GM19025 (cell line): ENCODE data around the gene KASH5.

Experiments
- ATAC-seq: cut with Tn5 transposase; IDR thresholded peaks from one replicate; pipeline ENCODE4 v1.9.1; 2021; ENCODE audit warnings: mild to moderate bottlenecking, low read depth, moderate library complexity; ENCODE audit not compliant: unreplicated experiment

KASH5 gene

GRCh38 chr19:49420227-49420626 is 32.2 kb downstream of the KASH5 start:
- no peak for ATAC-seq

DNA sequence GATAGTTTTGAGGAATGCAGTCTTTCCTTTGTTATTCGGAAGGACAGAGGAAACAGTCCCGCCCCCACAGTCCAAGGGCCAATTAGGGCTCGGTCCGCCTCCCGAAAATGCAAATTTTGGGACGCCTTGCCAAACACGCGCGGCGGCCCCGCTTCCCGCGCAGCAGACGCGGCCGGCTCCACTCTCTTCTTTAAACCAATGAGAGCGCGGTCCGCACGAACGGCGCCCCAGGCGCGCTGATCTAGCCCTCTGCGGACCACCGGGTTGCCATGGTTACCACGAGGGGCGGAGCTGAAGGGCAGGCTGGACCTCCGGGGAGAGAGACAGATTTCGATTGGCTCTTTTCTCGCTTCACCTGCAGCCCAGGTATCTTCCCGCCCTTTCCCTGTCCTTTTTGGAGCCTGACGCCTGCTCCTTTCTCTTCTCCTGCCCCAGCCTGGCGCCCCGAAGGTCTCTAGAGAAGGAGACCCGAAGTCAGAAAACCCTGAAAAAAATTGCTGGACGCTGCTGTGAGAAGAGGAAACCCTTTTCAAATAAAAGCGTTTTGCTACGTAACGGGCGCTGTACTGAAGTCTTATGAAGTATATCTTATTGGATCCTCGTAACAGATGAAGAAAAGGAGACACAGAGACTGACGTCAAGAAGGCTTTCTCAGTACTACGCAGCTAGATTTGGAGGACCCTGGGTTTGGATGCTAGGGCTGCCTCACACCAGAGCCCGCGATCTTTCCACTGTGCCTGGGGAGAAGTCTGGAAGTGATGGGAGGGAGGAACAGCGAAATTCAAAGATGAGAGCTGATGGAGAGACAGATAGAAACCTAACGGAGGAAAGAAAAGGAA is 33.2 kb downstream of the KASH5 start:
- ATAC-seq = no peak

GRCh38 chr19:49421878-49422202 is 33.8 kb downstream of the KASH5 start:
- ATAC-seq = no peak

DNA sequence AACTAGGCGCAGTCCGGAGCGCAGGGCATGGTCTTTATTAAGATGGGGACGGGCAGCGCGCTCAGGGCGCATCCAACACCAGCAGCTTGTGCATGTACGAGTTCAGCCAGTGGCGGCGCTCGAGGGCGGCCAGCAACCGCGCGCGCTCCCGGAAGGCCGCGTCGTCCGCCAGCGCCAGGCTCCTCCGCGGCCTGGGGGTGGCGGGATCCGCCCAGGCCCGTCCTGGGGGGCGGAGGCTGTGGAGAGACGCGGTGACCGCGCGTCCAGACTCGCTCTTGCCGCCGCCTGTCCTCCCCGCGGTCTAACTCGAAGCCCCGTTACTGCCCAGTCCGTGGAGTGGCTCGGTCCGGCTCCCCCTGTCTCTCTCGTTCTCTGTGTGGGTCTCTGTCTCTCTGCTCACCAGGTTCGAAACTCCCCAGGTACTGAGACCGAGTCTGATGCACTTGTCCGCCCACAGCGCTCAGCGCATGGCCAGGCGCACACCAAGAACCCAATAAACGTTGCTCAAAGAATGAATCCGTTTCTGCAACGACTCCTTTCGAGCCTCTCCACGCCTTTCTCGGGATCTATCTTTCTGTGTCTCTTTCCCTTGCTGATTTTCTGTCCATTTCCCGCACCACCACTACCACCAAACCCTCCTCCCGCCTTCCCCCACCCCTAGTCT is 34.5 kb downstream of the KASH5 start:
- ATAC-seq = no peak

GRCh38 chr19:49423071-49423984 is 35.3 kb downstream of the KASH5 start, which contains the start of gene PTH2:
TSS of gene PTH2 (minus strand) at chr19:49423441. CDS start at chr19:49423339, 102 bp downstream.
- no peak for ATAC-seq

DNA sequence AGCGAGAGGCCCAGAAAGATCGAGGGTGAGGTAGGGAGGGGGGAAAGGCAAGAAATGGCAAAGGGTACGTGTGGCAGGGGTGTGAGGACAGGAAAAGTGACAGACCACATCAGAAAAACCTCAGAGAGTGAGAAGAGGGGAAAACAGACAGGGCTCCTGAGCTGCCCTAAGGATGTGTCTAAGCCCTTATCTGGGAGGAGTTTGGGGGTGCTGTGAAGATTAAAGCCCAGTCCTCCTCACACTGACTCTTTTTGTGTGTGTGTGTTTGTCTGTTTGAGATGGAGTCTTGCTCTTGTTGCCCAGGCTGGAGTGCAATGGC is 35.9 kb downstream of the KASH5 start:
- ATAC-seq = no peak

DNA sequence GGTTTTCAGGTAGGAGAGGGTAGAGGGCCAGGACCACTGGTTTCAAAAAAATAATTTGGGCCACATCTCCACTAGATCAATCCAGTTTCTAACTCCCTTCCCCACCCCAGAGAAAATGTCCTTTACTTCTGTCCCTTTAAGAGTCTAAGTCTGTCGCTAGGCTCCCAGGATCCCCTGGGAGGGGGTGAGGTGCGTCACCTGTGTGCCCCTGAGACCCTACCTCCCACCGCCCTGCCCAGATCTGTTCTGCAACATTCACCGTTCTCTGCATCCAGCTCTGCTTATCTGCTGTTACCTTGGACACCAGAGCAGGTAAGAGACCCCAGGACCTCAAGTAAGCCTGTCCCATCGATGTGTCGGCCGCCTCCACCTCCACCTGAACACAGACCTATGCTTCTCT is 37.1 kb downstream of the KASH5 start, which contains the start of gene GFY:
GFY (plus strand) TSS at position 211 of the 400 bp plus-strand sequence. CDS start 1,043 bp downstream, outside the sequence.
- no peak for ATAC-seq

GRCh38 chr19:49425922-49426592 is 38.0 kb downstream of the KASH5 start:
- no peak for ATAC-seq

GRCh38 chr19:49427339-49427738 is 39.3 kb downstream of the KASH5 start:
- ATAC-seq = no peak

GRCh38 chr19:49427855-49428546 is 40.0 kb downstream of the KASH5 start:
- no peak for ATAC-seq

GRCh38 chr19:49428547-49429451 is 40.8 kb downstream of the KASH5 start:
- ATAC-seq = no peak

- no peak for ATAC-seq
Measured at GRCh38 chr19:49430172-49430677, 42.2 kb downstream of the KASH5 start.

DNA sequence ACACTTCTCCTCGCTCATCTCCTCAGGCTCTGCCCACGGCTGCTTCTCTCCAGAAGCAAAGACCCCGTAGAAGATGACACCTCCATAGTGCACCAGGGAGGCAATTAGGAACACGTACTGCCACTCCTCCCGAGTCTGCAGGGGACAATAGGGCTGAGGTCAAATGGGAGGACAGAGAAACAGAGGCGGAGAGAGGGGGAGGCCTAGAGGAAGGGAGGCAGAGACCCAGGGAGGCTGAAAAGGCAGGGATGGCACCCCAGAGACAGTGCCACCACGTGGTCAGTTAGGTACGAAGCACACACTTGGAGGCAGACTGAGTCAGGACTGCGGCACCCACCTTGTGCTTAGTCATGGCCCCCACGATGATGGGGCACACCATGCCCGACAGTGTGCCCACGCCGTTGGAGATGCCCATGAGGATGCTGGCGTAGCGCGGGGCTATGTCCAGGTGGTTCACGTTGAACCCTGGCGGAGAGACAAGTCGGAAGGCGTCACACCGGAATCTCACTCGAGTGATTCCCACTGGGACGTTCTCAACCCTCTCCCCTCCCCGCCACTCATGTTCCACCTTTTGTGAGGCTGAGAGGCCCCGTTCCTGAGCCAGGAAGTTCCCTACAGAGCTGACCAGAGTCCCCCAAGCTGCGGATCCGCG is 42.8 kb downstream of the KASH5 start:
- ATAC-seq = no peak

DNA sequence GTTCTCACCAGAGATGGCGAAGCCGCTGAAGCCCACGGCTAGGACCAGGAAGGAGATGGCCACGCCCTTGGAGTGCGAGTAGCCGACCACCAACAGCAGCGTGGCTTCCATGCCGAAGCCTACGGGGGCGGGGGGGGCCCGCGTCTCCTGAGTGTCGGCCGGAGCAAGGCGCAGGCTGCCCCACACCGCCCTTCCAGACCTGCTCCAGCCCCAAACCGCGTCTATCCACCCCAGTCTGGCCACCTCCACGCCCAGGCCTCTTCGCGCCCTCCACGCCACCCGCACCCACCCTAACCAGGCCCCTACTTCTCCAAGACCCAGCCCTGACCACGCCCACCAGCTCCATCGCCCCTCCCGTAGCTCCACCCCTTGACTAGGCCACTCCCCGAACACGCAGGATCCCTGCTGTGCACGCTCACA is 43.3 kb downstream of the KASH5 start:
- no peak for ATAC-seq

- ATAC-seq = no peak
Measured at GRCh38 chr19:49432141-49433073, 44.4 kb downstream of the KASH5 start.

DNA sequence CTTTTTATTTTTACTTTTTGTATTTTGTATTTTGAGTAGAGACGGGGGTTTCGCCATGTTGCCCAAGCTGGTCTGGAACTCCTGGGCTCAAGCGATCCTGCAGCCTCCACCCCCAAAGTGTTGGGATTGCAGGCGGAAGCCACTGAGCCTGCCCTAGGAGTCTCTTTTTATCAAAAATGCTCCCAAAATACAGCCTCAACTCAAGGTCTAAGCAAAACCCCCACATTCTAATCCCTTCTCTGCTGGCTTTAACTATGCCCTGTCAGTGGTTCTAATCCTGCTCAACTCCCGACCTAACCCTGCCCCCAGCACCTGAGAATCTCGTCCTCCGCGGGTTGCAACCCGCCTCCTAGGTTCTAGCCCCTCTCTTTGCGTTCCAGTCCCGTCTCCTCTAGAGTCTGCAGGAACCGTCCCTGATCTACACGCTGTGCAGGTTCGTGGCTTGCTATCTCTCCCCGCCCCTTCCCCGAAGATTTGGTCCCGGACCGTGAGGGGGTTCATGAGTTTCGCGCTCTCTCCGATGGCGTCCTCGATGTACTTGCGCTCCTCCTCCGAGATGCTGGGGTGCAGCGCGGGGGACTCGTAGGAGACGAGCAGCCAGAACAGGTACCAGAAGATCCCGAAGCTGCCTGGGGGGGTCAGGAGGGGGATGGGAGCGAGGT is 45.3 kb downstream of the KASH5 start:
- no peak for ATAC-seq
